GM19025 (cell line): ENCODE data around the gene MAGEB3.
"Not testable (repeated sequence)": the region's sequence is repeated elsewhere in the genome, so short reads cannot be mapped to it uniquely, and the experiment has no call there.

Experiments
- ATAC-seq: cut with Tn5 transposase; IDR thresholded peaks from one replicate; pipeline ENCODE4 v1.9.1; 2021; ENCODE audit warnings: mild to moderate bottlenecking, low read depth, moderate library complexity; ENCODE audit not compliant: unreplicated experiment

MAGEB3 gene, protein sequence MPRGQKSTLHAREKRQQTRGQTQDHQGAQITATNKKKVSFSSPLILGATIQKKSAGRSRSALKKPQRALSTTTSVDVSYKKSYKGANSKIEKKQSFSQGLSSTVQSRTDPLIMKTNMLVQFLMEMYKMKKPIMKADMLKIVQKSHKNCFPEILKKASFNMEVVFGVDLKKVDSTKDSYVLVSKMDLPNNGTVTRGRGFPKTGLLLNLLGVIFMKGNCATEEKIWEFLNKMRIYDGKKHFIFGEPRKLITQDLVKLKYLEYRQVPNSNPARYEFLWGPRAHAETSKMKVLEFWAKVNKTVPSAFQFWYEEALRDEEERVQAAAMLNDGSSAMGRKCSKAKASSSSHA

DNA sequence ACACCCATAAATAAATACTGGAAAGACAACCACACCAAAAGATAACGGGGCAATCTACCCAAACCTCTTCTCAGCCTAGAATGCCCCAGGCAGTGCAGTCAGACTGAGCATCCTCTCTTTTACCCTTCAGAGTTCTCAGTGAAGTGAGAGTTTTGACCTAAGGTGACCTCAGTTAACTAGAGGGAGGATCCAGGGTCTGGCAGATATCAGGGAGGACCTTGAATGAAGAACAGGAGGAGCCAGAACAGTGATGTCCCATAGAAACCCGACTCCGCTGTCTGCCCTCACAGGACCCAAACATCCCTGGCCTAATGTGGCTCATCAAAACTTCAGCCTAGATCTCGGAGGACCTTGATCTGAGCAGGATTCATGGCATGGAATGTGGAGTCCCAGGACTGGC is at the start of gene MAGEB3:
MAGEB3 (plus strand) TSS at position 263 of the 400 bp plus-strand sequence. CDS start 5,268 bp downstream, outside the sequence.
- no peak for ATAC-seq

DNA sequence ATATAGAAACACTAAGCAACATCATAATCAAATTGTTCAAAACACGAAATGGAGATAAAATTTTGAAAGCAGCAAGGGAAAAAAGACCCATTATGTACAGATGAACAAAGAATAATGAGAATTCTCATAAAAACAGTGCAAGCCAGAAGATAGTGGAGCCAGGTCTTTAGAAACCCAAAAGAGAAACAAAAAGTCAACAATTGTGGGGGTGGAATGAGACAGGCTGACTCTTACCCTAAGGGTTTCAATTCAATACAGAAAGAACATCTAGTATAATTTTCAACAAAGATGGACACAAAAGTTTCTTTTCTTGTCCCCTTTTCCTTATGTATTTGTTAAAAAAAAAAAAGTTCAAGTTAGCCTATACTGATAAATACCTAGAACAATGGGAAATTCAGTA is 49.1 kb upstream of the MAGEB3 start:
- no peak for ATAC-seq

DNA sequence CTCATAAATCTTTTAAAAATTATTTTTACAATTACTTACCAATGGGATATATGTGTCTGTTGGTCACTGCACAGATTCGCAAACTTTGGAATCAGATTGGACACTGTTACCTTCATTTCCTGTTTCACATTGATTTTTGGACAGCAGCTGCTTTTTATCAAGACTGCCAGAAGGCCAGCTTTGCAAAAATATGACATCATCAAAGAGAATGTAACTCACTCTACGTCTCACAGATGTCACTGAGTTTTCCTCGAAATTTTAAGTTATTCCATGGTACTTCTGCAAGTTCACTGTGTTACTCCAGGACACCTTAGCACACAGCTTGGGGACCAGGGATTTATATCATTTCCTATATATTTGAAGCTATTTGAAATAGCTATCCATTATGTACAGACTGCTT is 46.9 kb upstream of the MAGEB3 start:
- ATAC-seq, result no peak

- no peak for ATAC-seq
Measured at GRCh38 chrX:30190426-30190825, 40.0 kb upstream of the MAGEB3 start.

DNA sequence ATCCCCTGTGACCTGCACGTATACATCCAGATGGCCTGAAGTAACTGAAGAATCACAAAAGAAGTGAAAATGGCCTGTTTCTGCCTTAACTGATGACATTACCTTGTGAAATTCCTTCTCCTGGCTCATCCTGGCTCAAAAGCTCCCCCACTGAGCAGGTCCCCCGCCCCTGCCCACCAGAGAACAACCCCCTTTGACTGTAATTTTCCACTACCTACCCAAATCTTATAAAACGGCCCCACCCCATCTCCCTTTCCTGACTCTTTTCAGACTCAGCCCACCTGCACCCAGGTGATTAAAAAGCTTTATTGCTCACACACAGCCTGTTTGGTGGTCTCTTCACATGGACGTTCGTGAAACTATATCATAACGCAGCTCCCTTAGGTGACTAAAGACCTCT is 36.5 kb upstream of the MAGEB3 start:
- ATAC-seq, result not testable (repeated sequence)

DNA sequence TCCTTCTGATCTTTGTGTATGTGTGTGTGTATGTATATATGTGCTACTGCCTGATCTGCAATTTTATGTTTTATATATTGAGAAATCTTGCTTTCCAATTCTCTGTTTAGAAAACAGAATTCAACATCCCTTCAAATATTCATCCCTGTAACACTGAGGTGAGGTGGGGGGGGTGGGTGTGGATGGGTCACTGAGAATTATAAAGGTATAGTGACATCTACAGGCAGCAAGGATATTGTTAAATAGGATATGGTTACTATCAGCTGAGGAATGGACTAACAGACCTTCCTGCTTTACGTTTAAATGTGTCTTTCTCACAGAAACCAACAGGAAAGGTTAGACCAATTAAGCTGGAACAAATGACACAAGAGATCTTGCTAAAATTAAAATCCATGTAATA is 34.1 kb upstream of the MAGEB3 start:
- no peak for ATAC-seq

DNA sequence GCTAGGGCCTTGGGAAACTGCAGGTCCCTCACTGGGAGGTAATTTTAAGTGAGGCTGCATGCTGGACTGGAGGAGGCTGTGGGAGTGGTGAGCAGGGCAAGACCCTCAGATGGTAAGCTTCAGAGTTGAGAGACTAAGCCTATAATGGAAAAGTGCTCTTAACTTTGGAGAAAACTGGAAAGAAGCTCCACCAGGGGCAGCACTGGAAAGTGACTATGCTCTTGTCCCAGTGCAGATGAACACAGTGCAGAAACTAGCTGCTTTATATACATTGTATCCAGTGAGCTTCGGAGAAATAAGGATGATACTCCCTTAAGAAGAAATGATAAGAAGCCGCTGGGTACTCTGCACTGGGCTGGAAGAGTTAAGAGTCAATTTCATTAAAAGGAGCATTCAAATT is 18.3 kb upstream of the MAGEB3 start:
- no peak for ATAC-seq

DNA sequence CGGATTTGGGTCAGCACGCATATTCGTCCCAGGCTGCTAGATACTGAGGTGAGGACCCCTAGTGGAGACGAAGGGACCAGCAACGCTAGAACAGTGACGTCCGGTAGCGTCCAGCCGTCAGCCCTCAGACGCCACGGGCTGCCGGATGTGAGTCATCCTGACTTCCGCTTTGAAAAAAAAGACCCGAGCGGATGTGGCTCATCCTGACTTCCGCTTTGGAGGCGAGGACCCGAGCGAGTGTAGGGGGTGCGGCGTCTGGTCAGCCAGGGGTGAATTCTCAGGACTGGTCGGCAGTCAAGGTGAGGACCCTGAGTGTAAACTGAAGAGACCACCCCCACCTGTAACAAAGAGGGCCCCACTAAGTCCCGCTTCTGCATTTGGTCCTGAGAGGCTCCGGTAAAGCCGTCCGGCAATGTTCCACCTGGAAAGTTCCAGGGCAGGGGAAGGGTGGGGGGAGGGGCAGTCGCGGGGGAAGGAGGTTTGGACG is 15.1 kb upstream of the MAGEB3 start, which contains the start of gene MAGEB2:
MAGEB2 (plus strand) TSS at position 207 of the 487 bp plus-strand sequence. CDS start 3,018 bp downstream, outside the sequence.
- no peak for ATAC-seq

DNA sequence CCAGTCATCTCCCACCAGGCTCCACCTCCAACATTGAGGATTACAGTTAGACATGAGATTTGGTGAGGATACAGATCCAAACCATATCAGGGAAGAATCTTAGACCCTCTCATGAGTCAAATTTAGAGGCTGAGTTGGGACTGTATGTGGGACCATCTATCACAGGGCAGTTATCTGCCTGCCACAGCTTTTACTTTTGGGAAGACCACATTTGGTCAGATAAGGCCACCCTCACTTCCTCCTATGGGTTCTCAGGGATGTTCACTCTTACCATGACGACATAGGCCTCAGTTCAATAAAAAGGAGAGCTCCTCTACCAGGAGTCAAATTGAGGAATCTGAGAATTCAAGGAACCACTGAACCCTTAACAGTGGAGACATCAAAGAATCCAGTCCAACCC is 13.0 kb upstream of the MAGEB3 start:
- no peak for ATAC-seq

GRCh38 chrX:30219372-30219771 is 11.1 kb upstream of the MAGEB3 start:
- no peak for ATAC-seq

DNA sequence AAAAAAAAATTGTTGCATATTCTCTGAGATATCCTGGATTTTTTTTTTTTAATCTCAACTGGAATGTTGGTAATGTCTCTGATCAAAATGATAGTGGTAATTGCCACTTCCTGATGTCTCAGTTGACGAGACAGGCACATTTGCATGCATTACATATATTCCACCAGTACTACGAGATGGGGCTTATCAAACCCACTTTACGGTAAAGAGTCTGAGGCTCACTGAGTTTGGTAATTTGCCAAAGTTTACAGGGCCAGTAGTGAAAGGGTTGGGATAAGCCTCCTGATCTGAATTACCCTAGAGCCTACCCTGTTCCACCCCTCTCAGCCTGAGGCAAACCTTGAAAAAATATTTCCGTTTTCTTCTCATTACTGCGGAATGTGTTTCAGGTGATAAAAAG is 9.8 kb upstream of the MAGEB3 start:
- ATAC-seq, result no peak

DNA sequence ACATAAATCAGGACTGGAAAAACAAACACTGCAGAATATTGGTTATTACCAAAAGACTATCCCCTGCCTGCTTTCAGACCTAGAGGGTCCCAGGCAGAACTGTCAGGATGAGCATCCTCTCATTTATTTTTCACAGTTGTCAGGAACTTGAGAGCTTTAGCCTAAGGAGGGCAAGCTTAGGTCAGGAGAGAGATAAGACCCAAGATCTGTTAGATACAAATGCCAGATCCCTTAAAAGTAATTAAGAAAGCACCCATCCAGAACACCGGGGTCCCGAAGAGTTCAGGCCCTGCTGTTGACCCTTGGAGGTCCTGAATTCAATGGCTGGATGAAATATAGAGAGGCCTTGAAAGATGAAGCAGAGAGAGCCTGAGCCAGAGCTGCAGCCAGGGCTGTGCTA is 5.9 kb upstream of the MAGEB3 start:
- ATAC-seq, result no peak

- ATAC-seq, result no peak
Measured at GRCh38 chrX:30228526-30228925, 1.9 kb upstream of the MAGEB3 start.

- ATAC-seq, result no peak
Measured at GRCh38 chrX:30241724-30242415, 11.4 kb downstream of the MAGEB3 start, which contains the start of gene MAGEB4. MAGEB4 (plus strand) TSS chrX:30242000; CDS start chrX:30242136, 136 bp downstream.

DNA sequence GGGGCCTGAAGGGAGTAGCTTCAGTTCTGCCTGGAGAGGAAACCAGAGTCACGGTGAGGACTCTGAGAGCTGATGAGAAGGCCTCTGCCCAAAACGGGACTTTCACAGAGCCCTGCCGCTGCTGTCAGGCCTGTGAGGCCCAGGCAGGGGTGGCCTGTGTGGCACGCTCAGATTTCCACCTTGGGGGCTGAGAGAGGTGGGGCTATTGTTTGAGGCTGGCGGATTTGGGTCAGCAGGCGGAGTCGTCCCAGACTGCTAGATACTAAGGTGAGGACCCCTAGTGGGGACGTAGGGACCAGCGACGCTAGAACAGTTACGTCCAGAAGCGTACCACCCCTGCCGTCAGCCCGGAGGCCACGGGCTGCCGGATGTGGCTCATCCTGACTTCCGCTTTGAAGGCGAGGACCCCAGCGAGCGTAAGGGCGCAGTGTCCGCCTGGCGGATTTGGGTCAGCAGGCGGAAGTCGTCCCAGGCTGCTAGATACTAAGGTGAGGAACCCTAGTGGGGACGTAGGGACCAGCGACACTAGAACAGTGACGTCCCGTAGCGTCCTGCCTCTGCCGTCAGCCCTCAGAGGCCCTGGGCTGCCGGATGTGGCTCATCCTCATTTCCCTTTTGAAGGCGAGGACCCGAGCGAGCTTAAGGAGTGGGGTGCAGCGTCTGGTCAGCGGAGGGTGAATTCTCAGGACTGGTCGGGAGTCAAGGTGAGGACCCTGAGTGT is 16.5 kb downstream of the MAGEB3 start, which contains the start of gene MAGEB1:
MAGEB1 (plus strand) TSS at position 378 of the 721 bp plus-strand sequence. CDS start 3,348 bp downstream, outside the sequence.
- ATAC-seq, result no peak

GRCh38 chrX:30248854-30249253 is 18.4 kb downstream of the MAGEB3 start:
- ATAC-seq, result peak; percentile 68

GRCh38 chrX:30253257-30253656 is 22.8 kb downstream of the MAGEB3 start:
- peak; percentile 50 for ATAC-seq

GRCh38 chrX:30259927-30260326 is 29.5 kb downstream of the MAGEB3 start:
- no peak for ATAC-seq

DNA sequence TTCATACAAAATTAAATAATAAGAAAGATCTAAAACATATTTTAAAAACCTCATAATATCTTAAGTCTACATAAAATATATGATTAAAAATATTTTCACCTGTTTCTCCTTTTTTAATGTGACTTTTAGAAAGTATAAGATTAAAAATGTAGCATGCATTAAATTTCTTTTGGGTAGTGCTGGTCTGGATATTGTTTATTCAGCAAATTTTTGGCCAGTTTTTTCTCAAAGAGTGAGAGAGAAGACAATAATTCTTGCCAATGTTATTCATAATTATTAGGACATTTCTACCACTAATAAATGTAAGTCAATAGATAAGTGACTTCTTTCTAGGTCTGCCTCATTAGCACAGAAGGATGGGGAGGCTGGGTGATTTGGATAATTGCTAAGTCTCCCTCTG is 30.6 kb downstream of the MAGEB3 start:
- ATAC-seq, result no peak

DNA sequence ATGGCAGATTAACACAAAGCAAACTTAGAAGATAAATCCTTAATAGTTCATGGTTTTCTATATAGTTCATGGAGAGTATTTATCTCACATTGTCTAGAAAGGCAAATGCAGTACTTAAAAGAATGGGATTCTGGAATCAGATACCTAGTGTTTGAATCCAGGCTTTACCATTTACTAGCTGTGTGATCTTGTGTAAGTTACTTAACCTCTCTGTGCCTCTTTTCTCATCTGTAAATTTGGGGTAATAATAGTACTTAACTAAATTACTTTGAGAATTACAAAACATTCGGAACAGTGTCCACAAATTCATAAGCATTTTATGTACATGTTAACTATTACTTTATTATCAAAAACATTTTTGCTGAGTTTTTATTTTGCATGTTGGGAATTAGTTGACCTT is 32.3 kb downstream of the MAGEB3 start:
- no peak for ATAC-seq

DNA sequence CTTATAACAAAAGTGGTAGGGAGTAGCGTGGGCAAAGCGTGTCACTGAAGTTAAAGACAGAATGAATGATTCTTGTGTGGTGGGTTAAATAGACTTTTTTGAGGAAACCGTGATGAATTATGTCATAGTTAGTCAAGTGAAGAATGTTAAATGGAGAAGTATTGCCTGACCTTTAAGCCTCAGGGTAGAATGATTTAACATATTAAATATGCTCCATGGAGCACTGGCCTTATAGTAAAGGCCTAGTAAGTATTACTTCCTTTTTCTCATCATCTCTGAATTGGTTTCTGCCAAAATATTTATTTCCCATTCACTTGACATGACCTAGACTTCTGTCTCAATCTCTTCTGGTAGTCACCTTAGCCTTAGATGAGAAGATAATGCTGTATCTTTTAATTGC is 40.2 kb downstream of the MAGEB3 start:
- no peak for ATAC-seq
